ENCODE measurements around the gene SAMD13.
A peak's percentile ranks its signal among the peaks of the same experiment; 100 is the strongest.

SAMD13 gene

DNA sequence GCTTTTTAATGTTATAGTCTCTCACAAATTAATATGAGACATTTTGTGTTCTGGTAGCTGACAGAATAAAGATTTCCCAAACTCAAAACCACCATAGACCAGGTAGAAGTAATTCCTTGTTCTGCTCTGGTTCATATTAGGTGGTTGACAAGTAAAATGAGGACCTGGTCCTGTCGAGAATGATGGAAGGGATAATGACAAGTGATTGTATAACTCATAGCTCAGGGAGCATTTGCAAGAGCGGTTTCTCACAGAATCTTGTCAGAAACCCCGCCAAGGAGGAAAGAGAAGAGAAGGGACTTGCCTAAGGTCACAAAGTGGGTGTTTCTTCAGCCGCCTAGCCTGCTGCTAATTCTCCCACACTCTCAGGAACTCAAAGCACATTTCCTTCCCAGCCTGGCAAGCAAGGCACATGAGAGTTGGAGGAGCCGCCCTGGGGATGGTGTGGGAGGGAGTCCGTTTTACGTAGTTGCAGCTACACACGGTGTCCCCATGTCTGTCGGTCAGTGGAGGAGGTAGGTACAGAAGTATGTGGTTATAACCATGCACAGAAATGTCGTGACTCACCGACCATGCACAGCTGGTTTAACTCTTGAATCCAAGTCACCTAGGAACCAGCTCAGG, 46.5 kb downstream of the SAMD13 start:
- H3K79me1 ChIP-seq (ENCODE audit: low read length), result no peaks in the 10 kb centered on the region
- H3K9ac ChIP-seq (ENCODE audit: low read length), result no peak overlapping the region
- H3K4me3 ChIP-seq (ENCODE audit: low read length), result no peak overlapping the region

DNA sequence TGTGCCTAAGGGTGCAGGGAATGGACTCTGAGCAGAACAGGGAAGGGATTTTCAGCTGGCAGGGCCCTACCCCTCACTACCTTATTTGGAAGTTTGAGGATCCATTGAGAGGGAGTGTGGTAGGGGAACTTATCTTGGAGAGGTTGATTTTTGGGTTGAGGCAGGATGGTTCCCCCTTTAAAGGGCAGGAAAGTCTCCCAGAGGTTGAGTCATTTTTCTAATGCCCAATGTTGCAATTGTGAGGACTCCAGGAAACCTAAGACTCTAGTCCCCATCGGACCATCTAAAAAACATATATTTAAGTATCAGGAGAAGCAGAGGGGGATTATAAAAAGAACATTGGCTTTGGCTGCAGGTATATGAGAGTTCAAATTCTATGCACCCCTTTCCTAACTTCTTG, 47.3 kb downstream of the SAMD13 start:
- no CpG with 5 or more reads among the region's 1 CpG for WGBS (ENCODE audit: extremely low coverage, insufficient coverage, low lambda C conversion rate)
- Histone ChIP-seq H3K4me3 (ENCODE audit: low read length) (no peak overlapping the region), H3K4ac (ENCODE audit: low read depth, low read length) (no peak overlapping the region)

More for the DNA sequence above, 46.5 kb downstream of the SAMD13 start:
- Histone ChIP-seq H3K36me3 (ENCODE audit: control insufficient read depth, insufficient read depth, low read length) (no peaks in the 10 kb centered on the region), H3K27me3 (ENCODE audit: insufficient read depth, low read length, poor library complexity) (no peaks in the 10 kb centered on the region), H4K8ac (ENCODE audit: low read depth, low read length) (no peak overlapping the region), H2BK120ac (ENCODE audit: low read depth, low read length) (no peak overlapping the region), H3K56ac (ENCODE audit: low read length) (no peak overlapping the region), H2BK15ac (replicated peaks; ENCODE audit: low read depth) (no peak overlapping the region), H3K27ac (ENCODE audit: low read depth, low read length) (no peak overlapping the region), H3K18ac (ENCODE audit: low read length) (no peak overlapping the region), H4K5ac (ENCODE audit: low read length) (no peak overlapping the region), H3K23ac (ENCODE audit: low read length) (no peak overlapping the region), H3K4me2 (ENCODE audit: low read length) (no peak overlapping the region), H3K4me1 (ENCODE audit: control insufficient read depth, low read depth, low read length) (no peaks in the 10 kb centered on the region), H2BK5ac (ENCODE audit: low read length) (no peak overlapping the region), H2AK5ac (ENCODE audit: low read length) (no peak overlapping the region), H3K79me2 (ENCODE audit: control insufficient read depth, insufficient read depth, low read length) (no peaks in the 10 kb centered on the region), H3K4ac (ENCODE audit: low read depth, low read length) (no peak overlapping the region)
- no peak for DNase-seq
- no CpG with 5 or more reads among the region's 11 CpGs for WGBS (ENCODE audit: extremely low coverage, insufficient coverage, low lambda C conversion rate)

DNA sequence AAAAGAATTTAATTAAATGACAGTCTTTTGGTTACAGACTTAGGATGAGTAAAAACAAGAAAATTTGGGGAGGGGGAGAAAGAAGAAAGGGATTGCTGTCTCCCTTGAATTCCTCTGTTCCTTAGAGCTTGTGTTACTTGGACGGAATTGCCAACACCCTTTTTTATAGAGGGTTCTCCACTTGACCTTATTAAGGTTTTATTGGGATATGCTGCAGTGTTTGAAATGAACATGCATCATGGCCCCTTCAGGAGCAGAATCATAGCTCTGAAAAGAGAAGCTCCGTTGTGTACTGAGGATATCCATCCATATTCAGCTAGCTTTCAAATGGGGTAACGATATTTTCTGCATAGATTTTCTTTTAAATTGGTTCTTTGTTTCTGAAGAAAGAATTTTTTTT, 48.6 kb downstream of the SAMD13 start:
- no peak overlapping the region for H2BK15ac ChIP-seq (replicated peaks; ENCODE audit: low read depth)
- H4K5ac ChIP-seq (ENCODE audit: low read length), result no peak overlapping the region
- H4K8ac ChIP-seq (ENCODE audit: low read depth, low read length), result peak overlapping the region; percentile 14
- H3K27ac ChIP-seq (ENCODE audit: low read depth, low read length), result no peak overlapping the region
- H3K56ac ChIP-seq (ENCODE audit: low read length), result no peak overlapping the region
- no peak overlapping the region for H3K23ac ChIP-seq (ENCODE audit: low read length)
- H3K9ac ChIP-seq (ENCODE audit: low read length), result no peak overlapping the region
- H3K27me3 ChIP-seq (ENCODE audit: insufficient read depth, low read length, poor library complexity), result no peaks in the 10 kb centered on the region
- no peak overlapping the region for H3K4me2 ChIP-seq (ENCODE audit: low read length)
- H2AK5ac ChIP-seq (ENCODE audit: low read length), result no peak overlapping the region
- H3K4ac ChIP-seq (ENCODE audit: low read depth, low read length), result no peak overlapping the region
- no peaks in the 10 kb centered on the region for H3K79me2 ChIP-seq (ENCODE audit: control insufficient read depth, insufficient read depth, low read length)
- WGBS (ENCODE audit: extremely low coverage, insufficient coverage, low lambda C conversion rate), result no CpG with 5 or more reads among the region's 3 CpGs
- no peak overlapping the region for H2BK5ac ChIP-seq (ENCODE audit: low read length)
- H3K4me1 ChIP-seq (ENCODE audit: control insufficient read depth, low read depth, low read length), result no peaks in the 10 kb centered on the region
- DNase-seq, result no peak
- H3K18ac ChIP-seq (ENCODE audit: low read length), result no peak overlapping the region
- H3K36me3 ChIP-seq (ENCODE audit: control insufficient read depth, insufficient read depth, low read length), result no peaks in the 10 kb centered on the region
- no peak overlapping the region for H3K4me3 ChIP-seq (ENCODE audit: low read length)
- H3K79me1 ChIP-seq (ENCODE audit: low read length), result no peaks in the 10 kb centered on the region
- no peak overlapping the region for H2BK120ac ChIP-seq (ENCODE audit: low read depth, low read length)

More for the DNA sequence above, 47.3 kb downstream of the SAMD13 start:
- Histone ChIP-seq H4K8ac (ENCODE audit: low read depth, low read length) (no peak overlapping the region), H2BK5ac (ENCODE audit: low read length) (no peak overlapping the region), H3K56ac (ENCODE audit: low read length) (no peak overlapping the region), H3K27ac (ENCODE audit: low read depth, low read length) (no peak overlapping the region), H2AK5ac (ENCODE audit: low read length) (no peak overlapping the region), H2BK120ac (ENCODE audit: low read depth, low read length) (no peak overlapping the region), H3K4me1 (ENCODE audit: control insufficient read depth, low read depth, low read length) (no peaks in the 10 kb centered on the region), H4K5ac (ENCODE audit: low read length) (no peak overlapping the region), H3K23ac (ENCODE audit: low read length) (no peak overlapping the region), H3K4me2 (ENCODE audit: low read length) (no peak overlapping the region), H3K27me3 (ENCODE audit: insufficient read depth, low read length, poor library complexity) (no peaks in the 10 kb centered on the region), H2BK15ac (replicated peaks; ENCODE audit: low read depth) (no peak overlapping the region), H3K36me3 (ENCODE audit: control insufficient read depth, insufficient read depth, low read length) (no peaks in the 10 kb centered on the region), H3K79me1 (ENCODE audit: low read length) (no peaks in the 10 kb centered on the region), H3K9ac (ENCODE audit: low read length) (no peak overlapping the region), H3K79me2 (ENCODE audit: control insufficient read depth, insufficient read depth, low read length) (no peaks in the 10 kb centered on the region), H3K18ac (ENCODE audit: low read length) (no peak overlapping the region)
- no peak for DNase-seq

DNA sequence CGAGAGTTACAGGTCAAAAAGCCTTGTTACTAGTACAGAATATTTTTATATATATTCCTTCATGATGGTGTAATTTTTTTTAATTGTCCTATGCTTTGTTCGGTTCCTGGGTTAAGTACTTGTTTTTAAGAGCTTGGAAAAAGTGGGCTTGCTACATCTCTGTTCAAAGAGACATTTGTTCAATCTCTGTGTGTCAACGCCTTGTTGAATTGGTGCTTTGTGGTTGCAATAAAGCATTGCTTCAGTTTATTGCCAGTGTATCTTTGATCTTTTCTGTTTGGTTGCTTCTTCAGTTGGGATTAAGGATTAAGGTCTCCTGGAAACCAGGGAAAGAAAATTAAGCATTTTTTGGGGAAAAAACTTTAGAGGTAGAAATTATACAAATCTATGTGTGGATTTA, 49.0 kb downstream of the SAMD13 start:
- Histone ChIP-seq H3K36me3 (ENCODE audit: control insufficient read depth, insufficient read depth, low read length) (no peaks in the 10 kb centered on the region), H3K4me3 (ENCODE audit: low read length) (no peak overlapping the region), H3K79me1 (ENCODE audit: low read length) (no peaks in the 10 kb centered on the region), H3K18ac (ENCODE audit: low read length) (no peak overlapping the region), H3K79me2 (ENCODE audit: control insufficient read depth, insufficient read depth, low read length) (no peaks in the 10 kb centered on the region), H4K5ac (ENCODE audit: low read length) (no peak overlapping the region), H3K27me3 (ENCODE audit: insufficient read depth, low read length, poor library complexity) (no peaks in the 10 kb centered on the region), H3K9ac (ENCODE audit: low read length) (no peak overlapping the region), H2BK5ac (ENCODE audit: low read length) (no peak overlapping the region), H3K4ac (ENCODE audit: low read depth, low read length) (no peak overlapping the region), H2AK5ac (ENCODE audit: low read length) (no peak overlapping the region), H2BK15ac (replicated peaks; ENCODE audit: low read depth) (no peak overlapping the region), H3K4me1 (ENCODE audit: control insufficient read depth, low read depth, low read length) (no peaks in the 10 kb centered on the region), H2BK120ac (ENCODE audit: low read depth, low read length) (no peak overlapping the region), H3K23ac (ENCODE audit: low read length) (no peak overlapping the region), H3K4me2 (ENCODE audit: low read length) (no peak overlapping the region), H4K8ac (ENCODE audit: low read depth, low read length) (no peak overlapping the region), H3K27ac (ENCODE audit: low read depth, low read length) (no peak overlapping the region), H3K56ac (ENCODE audit: low read length) (no peak overlapping the region)
- DNase-seq, result no peak
- no CpG with 5 or more reads among the region's 3 CpGs for whole genome bisulfite sequencing (ENCODE audit: extremely low coverage, insufficient coverage, low lambda C conversion rate)

DNA sequence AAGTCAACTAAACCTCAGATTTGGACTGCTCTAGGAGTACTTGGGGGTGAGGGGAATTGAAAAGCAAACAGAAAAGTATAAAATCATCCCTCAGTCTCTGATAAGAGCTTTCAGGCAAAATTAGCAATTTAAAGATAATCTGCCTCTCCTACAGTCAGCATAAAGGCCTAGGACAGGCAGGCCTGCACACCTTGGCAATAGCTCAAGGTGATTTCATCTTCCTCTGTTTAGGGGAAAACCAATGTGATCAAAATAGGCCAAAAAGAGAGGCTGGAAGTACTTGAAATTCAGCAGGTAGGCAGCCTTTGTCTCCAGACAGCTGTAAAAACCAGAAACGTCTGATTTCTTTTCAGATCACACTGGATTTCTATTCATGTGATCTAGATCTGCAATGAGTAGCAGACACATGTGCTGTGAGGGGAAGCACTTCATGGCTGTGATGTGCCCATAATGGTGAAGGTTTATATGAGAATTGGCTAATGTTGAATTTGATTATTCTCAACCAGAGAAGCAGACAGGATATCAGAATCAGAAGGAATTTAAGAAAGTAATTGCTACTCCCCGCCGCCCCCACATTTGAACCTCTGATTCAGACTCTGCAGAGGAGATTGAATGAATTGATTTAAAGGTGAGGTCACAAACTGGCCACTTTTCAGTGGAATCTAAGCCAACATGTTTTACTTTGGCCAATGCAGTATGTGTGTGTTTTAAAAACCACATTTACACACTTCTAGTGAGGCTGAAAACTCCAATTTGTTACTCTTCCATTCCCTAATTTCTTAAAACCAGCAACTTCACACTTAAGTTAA, 51.0 kb downstream of the SAMD13 start:
- H2BK5ac ChIP-seq (ENCODE audit: low read length), result no peak overlapping the region
- no peak overlapping the region for H2BK120ac ChIP-seq (ENCODE audit: low read depth, low read length)
- H3K9ac ChIP-seq (ENCODE audit: low read length), result no peak overlapping the region
- H3K56ac ChIP-seq (ENCODE audit: low read length), result no peak overlapping the region
- H3K27me3 ChIP-seq (ENCODE audit: insufficient read depth, low read length, poor library complexity), result no peaks in the 10 kb centered on the region
- no peaks in the 10 kb centered on the region for H3K79me1 ChIP-seq (ENCODE audit: low read length)
- no peak overlapping the region for H3K4me2 ChIP-seq (ENCODE audit: low read length)
- H2AK5ac ChIP-seq (ENCODE audit: low read length), result no peak overlapping the region
- no peak overlapping the region for H3K4me3 ChIP-seq (ENCODE audit: low read length)
- no peak overlapping the region for H4K5ac ChIP-seq (ENCODE audit: low read length)
- no peaks in the 10 kb centered on the region for H3K36me3 ChIP-seq (ENCODE audit: control insufficient read depth, insufficient read depth, low read length)
- DNase-seq, result no peak
- H3K18ac ChIP-seq (ENCODE audit: low read length), result no peak overlapping the region
- H3K4me1 ChIP-seq (ENCODE audit: control insufficient read depth, low read depth, low read length), result no peaks in the 10 kb centered on the region
- WGBS (ENCODE audit: extremely low coverage, insufficient coverage, low lambda C conversion rate), result no CpG with 5 or more reads among the region's 3 CpGs
- no peak overlapping the region for H3K4ac ChIP-seq (ENCODE audit: low read depth, low read length)
- H3K79me2 ChIP-seq (ENCODE audit: control insufficient read depth, insufficient read depth, low read length), result no peaks in the 10 kb centered on the region
- H3K27ac ChIP-seq (ENCODE audit: low read depth, low read length), result no peak overlapping the region
- no peak overlapping the region for H2BK15ac ChIP-seq (replicated peaks; ENCODE audit: low read depth)
- no peak overlapping the region for H3K23ac ChIP-seq (ENCODE audit: low read length)
- no peak overlapping the region for H4K8ac ChIP-seq (ENCODE audit: low read depth, low read length)

All from mesendoderm (in vitro differentiated cells).